Measurements from ENCODE around the gene TSPYL6.

TSPYL6 gene

DNA sequence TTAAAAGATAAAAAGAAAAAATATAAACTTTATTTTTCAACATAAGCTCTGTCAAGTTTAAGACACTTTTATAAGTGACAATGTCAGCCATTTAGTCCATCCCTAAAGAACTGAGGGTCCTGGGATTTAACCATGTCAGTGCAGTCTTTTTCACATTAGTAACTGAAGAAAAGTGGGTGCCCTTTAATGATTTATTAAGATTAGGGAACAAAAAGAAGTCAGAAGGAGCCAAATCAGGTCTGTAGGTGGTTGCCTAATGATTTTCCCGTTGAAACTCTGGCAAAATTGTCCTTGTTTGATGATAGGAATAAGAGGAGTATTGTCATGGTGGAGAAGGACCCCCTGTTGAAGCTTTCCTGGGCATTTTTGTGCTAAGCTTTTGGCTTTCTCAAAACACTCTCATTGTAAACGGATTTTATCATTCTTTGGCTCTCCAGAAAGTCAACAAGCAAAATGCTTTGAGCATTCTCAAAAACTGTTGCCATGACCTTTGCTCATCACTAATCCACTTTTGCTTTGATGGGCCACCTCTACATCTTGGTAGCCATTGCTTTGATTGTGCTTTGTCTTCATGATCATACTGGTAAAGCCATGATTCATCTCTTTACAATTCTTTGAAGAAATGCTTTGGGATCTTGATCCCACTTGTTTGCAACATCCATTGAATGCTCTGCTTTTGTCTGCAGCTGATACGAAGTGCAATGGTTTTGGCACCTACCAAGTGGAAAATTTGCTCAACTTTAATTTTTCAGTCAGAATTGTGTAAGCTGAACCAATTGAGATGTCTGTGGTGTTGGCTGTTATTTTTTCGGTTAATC, 22.0 kb downstream of the TSPYL6 start:
- no peak overlapping the region for H3K4me3 Mint-ChIP-seq
- no peak for ATAC-seq

DNA sequence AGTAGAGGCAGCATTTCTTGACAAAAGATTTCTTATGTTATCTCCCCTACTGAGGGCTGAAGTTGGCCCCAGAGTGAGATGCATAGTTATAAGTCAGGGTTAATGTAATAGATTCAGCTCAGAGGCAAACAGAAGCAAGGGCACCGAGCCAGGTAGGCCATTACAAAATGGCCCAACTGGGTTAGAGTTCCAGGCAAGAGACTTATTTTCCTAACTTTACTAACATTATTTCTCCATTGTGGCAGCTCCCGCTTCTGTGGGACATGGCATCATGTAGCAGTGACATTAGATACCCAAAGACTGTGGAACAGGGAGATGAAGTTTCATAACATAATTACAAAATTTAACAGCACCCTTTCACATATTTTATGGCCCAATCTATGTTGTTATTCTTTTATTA, 27.1 kb downstream of the TSPYL6 start:
- no peak overlapping the region for H3K4me3 Mint-ChIP-seq

More for the DNA sequence above, 22.0 kb downstream of the TSPYL6 start:
- Mint-ChIP-seq H3K4me1 (no peaks in the 10 kb centered on the region), H3K36me3 (peaks cover 29% of the 10 kb centered on the region), H3K9me3 (peaks cover 10% of the 10 kb centered on the region), H3K27ac (no peak overlapping the region), H3K27me3 (no peaks in the 10 kb centered on the region)

DNA sequence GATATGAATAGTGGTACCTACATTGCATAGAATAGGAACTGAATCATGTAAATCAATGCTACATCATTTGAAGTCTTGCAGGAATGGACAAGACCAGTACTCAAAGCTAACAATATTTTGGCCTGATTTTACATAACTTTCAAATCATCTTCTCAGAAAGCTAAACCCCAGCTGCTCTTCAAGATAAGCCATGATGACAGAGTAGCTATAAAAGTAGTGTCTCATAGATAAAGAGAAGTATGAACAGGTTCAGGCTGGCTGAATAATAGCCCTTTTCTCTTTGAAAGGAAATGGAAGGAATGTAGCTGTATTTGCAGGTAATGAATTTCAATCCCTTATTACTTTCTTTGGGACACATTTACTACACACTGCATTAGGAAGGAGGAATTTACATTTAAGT, 28.2 kb downstream of the TSPYL6 start:
- no peak overlapping the region for H3K27ac Mint-ChIP-seq
- no peak overlapping the region for H3K4me3 Mint-ChIP-seq
- peaks cover 31% of the 10 kb centered on the region for H3K36me3 Mint-ChIP-seq
- no peak for ATAC-seq
- H3K27me3 Mint-ChIP-seq: no peaks in the 10 kb centered on the region
- peaks cover 3% of the 10 kb centered on the region for H3K9me3 Mint-ChIP-seq
- no peaks in the 10 kb centered on the region for H3K4me1 Mint-ChIP-seq

More for the DNA sequence above, 27.1 kb downstream of the TSPYL6 start:
- ATAC-seq: no peak
- Mint-ChIP-seq H3K27ac (no peak overlapping the region), H3K4me1 (no peaks in the 10 kb centered on the region), H3K9me3 (peaks cover 3% of the 10 kb centered on the region), H3K27me3 (no peaks in the 10 kb centered on the region), H3K36me3 (peaks cover 27% of the 10 kb centered on the region)

DNA sequence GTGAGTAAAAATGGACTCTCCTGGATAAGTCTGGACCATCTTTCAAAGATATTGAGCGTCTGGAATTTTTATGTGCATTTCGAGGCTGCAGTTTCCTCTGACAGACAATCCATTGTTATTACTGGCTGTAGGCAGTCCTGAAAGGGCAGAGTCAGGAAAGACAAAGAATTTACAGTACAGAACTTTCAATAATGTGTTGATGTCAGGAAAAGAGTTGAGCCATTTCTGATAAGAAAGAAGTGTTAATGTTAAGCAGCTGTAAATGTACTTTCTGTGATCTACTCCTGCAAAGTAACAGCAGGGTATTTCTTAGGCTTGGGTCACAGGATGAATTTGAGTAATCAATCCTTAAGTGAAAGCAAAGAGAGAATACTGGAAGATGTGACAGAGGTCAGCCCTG, 29.8 kb downstream of the TSPYL6 start:
- no peak overlapping the region for H3K4me3 Mint-ChIP-seq
- no peaks in the 10 kb centered on the region for H3K9me3 Mint-ChIP-seq
- no peaks in the 10 kb centered on the region for H3K27me3 Mint-ChIP-seq
- ATAC-seq: no peak
- H3K27ac Mint-ChIP-seq: no peak overlapping the region
- H3K36me3 Mint-ChIP-seq: peaks cover 22% of the 10 kb centered on the region
- H3K4me1 Mint-ChIP-seq: no peaks in the 10 kb centered on the region

DNA sequence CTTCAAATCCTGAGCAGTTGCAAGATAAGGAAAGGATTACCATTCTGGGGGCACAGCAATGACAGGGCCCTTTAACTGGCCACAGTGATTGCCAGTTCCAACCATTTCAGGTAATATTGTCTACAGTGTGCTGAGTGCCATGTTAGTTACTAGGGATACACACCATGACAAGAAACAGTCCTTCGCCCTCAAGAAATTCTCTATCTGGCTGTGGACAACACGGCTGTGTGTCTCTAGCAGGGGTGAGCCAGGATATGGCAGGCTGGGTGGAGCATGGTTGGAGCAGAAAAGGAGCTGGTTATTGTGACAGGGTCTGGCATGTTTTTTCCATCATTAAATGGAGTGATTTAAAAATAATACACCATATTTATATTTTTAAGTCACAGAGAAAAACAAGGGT, 31.0 kb downstream of the TSPYL6 start:
- H3K9me3 Mint-ChIP-seq: no peaks in the 10 kb centered on the region
- H3K4me1 Mint-ChIP-seq: no peaks in the 10 kb centered on the region
- H3K27ac Mint-ChIP-seq: no peak overlapping the region

DNA sequence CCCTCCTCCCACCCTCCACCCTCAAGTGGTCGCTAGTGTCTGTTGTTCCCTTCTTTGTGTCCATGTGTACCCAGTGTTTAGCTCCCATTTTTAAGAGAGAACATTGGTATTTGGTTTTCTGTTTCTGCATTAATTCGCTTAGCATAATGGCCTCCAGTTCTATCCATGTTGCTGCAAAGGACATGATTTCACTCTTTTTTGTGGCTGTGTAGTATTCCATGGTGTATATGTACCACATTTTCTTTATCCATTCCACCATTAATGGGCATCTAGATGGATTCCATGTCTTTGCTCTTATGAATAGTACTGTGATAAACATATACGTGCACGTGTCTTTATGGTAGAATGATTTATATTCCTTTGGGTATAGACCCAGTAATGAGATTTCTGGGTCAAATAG, 42.9 kb downstream of the TSPYL6 start:
- H3K4me3 Mint-ChIP-seq: no peak overlapping the region
- no peaks in the 10 kb centered on the region for H3K4me1 Mint-ChIP-seq
- peaks cover 12% of the 10 kb centered on the region for H3K9me3 Mint-ChIP-seq
- no peak overlapping the region for H3K27ac Mint-ChIP-seq
- peaks cover 20% of the 10 kb centered on the region for H3K36me3 Mint-ChIP-seq
- ATAC-seq: no peak
- H3K27me3 Mint-ChIP-seq: no peaks in the 10 kb centered on the region

More for the DNA sequence above, 31.0 kb downstream of the TSPYL6 start:
- Mint-ChIP-seq H3K4me3 (no peak overlapping the region), H3K36me3 (peaks cover 22% of the 10 kb centered on the region), H3K27me3 (no peaks in the 10 kb centered on the region)
- no peak for ATAC-seq

DNA sequence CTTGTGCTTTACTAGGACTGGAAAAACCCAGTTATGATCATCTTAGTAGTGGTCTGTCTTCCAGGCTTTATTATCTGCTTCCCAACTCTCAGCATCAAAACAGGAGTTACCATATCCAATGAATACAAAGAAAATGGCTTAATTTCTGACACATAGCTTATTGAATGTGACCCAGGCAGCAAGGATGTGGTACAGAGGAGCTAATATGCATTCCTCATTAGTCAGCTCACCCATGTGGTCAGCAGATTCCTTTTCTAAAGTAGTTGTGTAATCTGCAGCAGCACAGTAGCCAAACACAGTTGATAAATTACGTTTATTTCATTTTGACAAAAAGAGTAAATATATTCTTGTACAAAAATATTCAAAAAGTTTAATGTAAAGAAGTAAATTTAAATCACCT, 43.6 kb downstream of the TSPYL6 start:
- Mint-ChIP-seq H3K4me1 (no peaks in the 10 kb centered on the region), H3K27me3 (no peaks in the 10 kb centered on the region), H3K36me3 (peaks cover 20% of the 10 kb centered on the region), H3K4me3 (no peak overlapping the region), H3K9me3 (peaks cover 12% of the 10 kb centered on the region), H3K27ac (no peak overlapping the region)
- no peak for ATAC-seq

DNA sequence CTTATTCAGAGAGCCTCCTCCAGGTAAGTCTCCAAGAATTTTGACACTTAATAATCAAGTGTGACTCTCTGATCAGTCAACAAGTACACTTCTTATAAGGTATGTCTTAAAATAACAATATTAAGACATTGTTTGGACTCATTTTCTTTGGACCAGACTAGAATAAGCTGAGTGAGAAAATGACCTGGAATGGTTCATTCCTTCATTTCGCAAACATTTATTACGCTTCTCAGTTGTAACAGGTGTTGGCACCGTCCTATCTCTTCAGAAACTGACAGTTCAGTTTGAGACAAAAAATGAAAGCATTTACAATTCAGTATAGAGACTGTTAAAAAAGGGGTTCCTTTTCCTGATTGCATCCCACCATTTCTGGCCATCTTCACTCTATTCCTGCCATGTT, 46.6 kb downstream of the TSPYL6 start:
- Mint-ChIP-seq H3K27me3 (no peaks in the 10 kb centered on the region), H3K9me3 (peaks cover 6% of the 10 kb centered on the region), H3K4me1 (no peaks in the 10 kb centered on the region), H3K4me3 (no peak overlapping the region), H3K36me3 (peaks cover 17% of the 10 kb centered on the region), H3K27ac (no peak overlapping the region)
- ATAC-seq: no peak

DNA sequence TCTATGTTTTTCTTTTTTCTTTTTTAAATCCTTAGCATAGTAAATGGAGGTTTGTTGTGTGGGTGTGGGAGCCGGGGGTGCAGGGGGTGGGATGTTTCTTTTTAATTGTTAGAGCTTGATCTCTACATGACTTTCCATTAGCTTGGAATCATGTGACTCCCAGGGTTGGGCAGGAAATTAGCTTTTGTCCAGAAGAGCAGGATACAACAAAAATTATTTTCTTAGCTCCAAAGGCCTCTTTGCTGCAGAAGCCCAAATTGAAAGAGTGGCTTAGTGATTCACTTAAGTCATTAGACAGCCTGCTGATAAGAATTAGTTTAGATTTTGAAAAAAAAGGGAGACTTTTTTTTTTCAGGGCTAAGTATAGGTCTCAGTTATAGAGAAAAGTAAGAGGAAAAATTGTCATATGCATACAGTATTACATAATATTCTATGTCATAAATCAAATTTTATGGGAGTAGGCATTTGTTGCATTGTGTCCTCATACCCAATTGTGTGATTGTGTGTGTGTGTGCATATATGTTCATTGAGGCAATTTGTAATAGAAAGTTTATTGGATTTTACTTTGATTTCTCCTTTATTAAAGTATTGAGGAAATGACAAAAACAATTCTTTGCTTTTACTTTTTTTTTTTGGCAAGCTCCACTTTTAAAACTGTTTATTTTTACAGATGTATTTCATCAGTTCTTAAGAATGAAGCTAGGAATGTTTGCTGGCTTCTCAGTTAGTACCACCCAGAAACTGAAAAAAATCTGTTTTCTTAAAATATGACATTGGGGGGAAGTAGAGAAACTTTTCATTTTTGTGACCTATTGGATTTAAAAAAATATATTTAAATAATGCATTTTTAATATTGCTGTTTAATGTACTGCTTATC, 47.4 kb downstream of the TSPYL6 start:
- H3K36me3 Mint-ChIP-seq: peaks cover 12% of the 10 kb centered on the region
- H3K4me1 Mint-ChIP-seq: no peaks in the 10 kb centered on the region
- H3K27me3 Mint-ChIP-seq: no peaks in the 10 kb centered on the region
- ATAC-seq: no peak
- H3K9me3 Mint-ChIP-seq: peaks cover 2% of the 10 kb centered on the region
- no peak overlapping the region for H3K27ac Mint-ChIP-seq
- no peak overlapping the region for H3K4me3 Mint-ChIP-seq

DNA sequence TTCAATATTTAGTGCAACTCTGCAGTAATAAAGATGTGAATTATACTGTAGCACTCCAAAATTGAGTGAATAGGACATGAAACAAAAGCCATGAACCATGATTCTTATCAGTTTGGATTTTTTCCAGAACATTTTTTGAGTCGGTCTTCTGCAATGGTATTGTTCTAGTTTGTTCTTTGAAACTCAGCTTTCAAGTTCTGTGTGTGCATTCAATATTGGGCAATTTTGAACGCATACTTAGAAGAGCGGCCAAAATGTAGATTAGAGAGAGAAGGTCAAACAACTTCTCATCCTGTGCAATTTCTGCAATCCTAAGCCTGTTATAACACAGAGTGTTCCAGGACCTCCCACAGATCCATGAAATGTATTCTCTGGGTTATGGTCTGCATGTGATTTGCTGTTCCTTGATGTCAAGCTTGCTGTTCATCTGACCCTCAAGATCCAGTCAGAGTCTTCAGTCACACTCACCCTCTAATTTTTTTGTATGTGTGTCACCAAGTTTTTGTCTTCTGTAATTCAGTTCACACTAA, 48.3 kb downstream of the TSPYL6 start:
- no peak for ATAC-seq
- H3K9me3 Mint-ChIP-seq: no peaks in the 10 kb centered on the region
- no peaks in the 10 kb centered on the region for H3K4me1 Mint-ChIP-seq
- H3K4me3 Mint-ChIP-seq: no peak overlapping the region
- no peak overlapping the region for H3K27ac Mint-ChIP-seq
- no peaks in the 10 kb centered on the region for H3K27me3 Mint-ChIP-seq
- H3K36me3 Mint-ChIP-seq: peaks cover 6% of the 10 kb centered on the region

DNA sequence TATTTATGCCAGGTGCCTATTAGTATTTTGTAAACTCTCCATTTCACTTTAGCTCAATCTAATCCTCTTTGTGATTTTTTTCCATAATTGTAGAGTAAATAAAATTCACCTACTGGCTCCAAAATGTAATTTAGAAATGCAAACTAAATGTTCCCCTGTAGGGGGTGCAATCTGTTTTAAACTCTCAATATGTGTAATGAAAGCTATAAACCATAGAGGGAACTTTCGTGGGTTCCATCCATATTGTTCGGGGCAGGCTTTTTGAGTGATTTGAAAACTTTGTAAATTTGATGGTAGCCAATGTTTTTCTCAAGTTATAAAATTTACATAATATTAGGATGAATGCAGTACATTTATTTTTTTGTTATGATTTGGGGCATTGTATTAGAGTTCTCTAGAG, 49.4 kb downstream of the TSPYL6 start:
- H3K27ac Mint-ChIP-seq: no peak overlapping the region
- no peak for ATAC-seq
- no peaks in the 10 kb centered on the region for H3K4me1 Mint-ChIP-seq
- H3K27me3 Mint-ChIP-seq: no peaks in the 10 kb centered on the region
- H3K36me3 Mint-ChIP-seq: peaks cover 10% of the 10 kb centered on the region
- peaks cover under 1% of the 10 kb centered on the region for H3K9me3 Mint-ChIP-seq
- no peak overlapping the region for H3K4me3 Mint-ChIP-seq

DNA sequence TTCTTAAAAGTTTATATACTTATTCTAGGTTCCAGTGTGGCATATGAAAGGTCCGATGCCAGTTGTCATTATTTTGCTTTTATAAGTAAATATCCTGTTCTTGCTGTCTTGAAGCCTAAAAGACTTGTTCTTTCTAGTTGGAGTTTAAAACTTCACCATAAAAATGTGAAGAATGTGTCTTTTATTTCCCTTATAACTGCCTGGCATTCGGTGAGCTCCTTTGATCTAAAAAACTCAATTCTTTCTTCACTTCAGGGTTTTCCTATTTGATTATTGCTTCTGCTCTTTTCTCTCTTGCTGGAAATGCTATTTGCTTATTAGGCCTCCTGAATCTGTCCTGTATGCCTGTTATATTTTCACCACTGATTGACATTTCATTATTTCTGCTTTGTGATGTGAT, 51.6 kb downstream of the TSPYL6 start:
- Mint-ChIP-seq H3K27ac (no peak overlapping the region), H3K9me3 (peaks cover 3% of the 10 kb centered on the region), H3K36me3 (peaks cover 14% of the 10 kb centered on the region), H3K4me3 (no peak overlapping the region), H3K4me1 (no peaks in the 10 kb centered on the region), H3K27me3 (no peaks in the 10 kb centered on the region)
- ATAC-seq: no peak

All from stimulated activated memory B cell treated with anti-CD40 and anti-IgM and Interleukin-4, amounts not matched to agents 10 μg/mL and 1 μg/mL and 100 μg/mL, for 72 hours (primary cell).